GM13977 (cell line): ENCODE results near the gene RASGEF1C.

Experiments
- DNase-seq: peaks from one replicate; pipeline ENCODE4 v3.0.0; 2012; ENCODE audit warnings: low spot score
- in situ Hi-C: fragments of 300-500 bp; cut with MboI; formaldehyde crosslinking; loops from one replicate; pipeline ENCODE4 v1.12.0; 2022; ENCODE audit warnings: low sequenced_read_pairs, low pct_unique_long_range_greater_than_20kb, mixed read lengths, inconsistent platforms; ENCODE audit not compliant: unreplicated experiment
- TF ChIP-seq, protein P1 (sequence below): IDR thresholded peaks from 2 replicates; pipeline ENCODE4 v1.5.1; 2012; ENCODE audit warnings: mild to moderate bottlenecking, control low read depth; ENCODE audit not compliant: insufficient read depth; ENCODE audit errors: extremely low read depth, missing control alignments

RASGEF1C gene

DNA sequence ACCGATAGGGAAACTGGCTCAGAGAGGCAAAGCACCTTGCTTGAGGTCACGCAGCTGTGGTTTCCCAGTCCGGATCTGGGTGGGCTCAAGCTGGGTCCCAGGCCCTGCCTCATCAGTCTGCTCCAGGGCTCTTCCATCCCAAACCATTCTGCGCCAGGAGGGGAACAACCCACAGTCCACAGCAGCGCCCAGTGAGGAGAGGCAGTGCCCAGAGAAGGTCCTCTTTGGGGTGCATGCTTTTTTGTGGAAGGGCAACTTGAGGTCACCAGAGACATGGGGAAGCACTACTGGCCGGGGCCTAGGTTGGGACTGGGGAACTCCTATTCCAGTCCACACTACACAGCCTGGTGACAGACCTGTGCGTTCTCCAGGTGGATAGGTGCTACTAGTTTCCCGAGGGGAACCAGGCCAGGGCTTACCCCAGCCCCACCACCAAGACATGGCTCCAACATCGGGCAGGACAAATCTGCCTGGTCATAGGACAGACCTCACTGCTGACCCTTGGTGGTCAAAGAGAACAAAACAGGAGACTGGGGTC, 75.0 kb downstream of the RASGEF1C start:
- DNase-seq = no peak
- TF ChIP-seq, protein P1, sequence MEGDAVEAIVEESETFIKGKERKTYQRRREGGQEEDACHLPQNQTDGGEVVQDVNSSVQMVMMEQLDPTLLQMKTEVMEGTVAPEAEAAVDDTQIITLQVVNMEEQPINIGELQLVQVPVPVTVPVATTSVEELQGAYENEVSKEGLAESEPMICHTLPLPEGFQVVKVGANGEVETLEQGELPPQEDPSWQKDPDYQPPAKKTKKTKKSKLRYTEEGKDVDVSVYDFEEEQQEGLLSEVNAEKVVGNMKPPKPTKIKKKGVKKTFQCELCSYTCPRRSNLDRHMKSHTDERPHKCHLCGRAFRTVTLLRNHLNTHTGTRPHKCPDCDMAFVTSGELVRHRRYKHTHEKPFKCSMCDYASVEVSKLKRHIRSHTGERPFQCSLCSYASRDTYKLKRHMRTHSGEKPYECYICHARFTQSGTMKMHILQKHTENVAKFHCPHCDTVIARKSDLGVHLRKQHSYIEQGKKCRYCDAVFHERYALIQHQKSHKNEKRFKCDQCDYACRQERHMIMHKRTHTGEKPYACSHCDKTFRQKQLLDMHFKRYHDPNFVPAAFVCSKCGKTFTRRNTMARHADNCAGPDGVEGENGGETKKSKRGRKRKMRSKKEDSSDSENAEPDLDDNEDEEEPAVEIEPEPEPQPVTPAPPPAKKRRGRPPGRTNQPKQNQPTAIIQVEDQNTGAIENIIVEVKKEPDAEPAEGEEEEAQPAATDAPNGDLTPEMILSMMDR = no peak
- in situ Hi-C loops = no loop called here

DNA sequence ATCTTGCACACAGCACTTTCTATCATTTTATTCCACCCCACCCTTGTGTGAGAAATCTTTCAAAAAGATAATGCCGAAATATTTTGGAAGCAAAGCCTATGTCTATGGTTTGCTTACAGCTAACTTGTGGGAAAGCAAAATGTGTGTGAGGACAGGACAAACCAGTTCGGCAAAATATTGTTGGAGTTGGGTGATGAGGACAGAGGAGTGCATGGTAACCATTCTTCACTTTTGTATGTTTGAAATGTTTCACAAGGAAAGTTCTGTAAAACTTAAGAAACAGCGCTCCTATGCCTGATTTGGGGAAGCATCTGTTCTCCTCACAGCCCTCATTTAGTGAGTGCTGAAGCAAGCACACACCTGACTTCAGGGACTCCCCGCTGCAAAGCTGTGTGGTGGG, 75.5 kb downstream of the RASGEF1C start:
- in situ Hi-C loops = no loop called here
- DNase-seq = no peak

DNA sequence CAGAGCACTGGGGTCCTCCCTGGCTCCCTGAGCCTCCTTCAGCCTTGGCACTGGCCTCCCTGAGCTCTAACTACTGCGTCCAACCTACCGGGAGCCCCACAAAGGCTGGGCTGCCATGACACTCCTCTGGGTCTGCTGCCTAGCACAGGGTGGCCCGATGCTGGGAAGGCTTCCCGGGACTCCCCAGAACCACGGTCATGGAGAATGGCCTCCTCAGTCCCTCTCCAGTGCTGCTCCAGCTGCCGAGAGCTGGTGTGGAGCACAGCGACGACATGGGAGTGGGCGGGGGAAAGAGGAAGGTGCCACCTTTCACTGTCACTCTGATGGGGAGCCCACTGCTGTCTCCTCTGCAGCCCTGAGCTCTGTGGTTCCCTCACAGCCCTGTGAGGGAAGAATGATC, 76.0 kb downstream of the RASGEF1C start:
- DNase-seq = no peak
- in situ Hi-C loops = no loop called here
- TF ChIP-seq, protein P1 = no peak

More for the DNA sequence above, 75.5 kb downstream of the RASGEF1C start:
- TF ChIP-seq, protein P1 = no peak

DNA sequence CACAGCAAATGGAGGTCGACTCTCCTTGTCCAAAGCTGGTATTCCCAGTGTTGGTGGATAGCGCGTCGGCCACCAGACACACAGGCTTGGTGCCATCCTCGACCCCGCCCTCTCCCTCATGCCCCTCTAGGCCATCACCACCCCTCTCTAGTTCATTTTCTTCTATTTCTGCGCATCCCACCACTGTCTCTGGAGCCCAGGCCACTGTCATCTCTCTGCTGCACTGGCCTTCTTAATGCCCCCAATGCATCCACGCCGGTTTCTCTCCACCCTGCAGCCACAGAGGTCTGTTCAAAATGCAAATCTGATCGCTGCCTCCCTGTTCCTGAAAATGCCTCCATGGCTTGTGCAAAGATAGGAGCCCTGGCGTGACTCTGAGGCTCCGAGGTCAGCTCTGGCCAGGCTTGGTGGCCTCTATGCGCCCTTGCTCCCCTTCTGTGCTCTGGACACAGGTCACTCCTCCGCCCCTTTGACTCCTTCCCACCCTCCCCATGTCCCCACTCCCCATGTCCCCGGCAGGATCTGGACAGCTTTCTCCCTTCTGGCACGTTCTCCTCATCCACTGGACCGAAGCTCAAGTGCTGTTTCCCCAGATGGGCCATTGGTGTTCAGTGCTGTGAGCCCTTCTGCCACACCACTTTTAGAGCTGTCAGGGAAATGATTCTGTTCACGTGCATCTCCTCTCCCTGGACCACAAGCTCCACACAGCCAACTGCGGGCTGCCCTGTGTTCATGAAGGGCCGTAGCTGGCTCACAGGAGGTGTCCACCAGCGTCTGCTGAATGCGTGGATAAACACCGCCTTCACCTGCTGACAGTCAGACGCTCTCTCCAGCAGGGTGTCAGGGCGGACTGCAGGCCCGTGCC, 77.9 kb downstream of the RASGEF1C start:
- in situ Hi-C loops = no loop called here
- TF ChIP-seq, protein P1 = no peak
- no peak for DNase-seq

DNA sequence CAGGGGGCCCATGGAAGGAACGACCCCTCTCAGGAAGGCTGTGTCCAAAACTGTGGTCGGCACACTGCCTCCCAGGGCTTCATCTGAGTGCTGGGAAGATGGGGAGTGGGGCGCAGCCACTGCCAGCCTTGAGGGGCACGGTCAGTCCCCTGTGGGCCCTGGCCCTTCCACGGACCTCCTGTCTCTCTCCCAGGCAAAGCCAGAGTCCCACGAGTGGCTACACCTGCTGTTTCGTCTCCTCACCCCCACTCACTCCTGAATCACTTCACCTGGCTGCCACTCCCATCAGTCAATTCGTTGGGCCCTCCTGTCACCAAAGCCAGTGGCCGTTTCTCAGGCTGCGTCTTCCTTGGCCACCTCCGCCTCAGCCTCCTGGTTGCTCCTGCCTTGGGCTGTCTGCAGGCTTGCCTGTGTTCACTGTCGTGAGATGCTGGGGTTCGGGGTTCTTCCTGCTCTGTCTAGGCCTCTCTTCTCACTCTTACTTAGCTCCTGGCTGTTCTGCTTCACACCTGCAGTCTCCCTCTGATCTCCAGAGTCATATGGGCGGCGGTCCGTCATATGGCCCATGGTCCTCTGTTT, 78.6 kb downstream of the RASGEF1C start:
- TF ChIP-seq, protein P1 = no peak
- no peak for DNase-seq
- in situ Hi-C loops = no loop called here

DNA sequence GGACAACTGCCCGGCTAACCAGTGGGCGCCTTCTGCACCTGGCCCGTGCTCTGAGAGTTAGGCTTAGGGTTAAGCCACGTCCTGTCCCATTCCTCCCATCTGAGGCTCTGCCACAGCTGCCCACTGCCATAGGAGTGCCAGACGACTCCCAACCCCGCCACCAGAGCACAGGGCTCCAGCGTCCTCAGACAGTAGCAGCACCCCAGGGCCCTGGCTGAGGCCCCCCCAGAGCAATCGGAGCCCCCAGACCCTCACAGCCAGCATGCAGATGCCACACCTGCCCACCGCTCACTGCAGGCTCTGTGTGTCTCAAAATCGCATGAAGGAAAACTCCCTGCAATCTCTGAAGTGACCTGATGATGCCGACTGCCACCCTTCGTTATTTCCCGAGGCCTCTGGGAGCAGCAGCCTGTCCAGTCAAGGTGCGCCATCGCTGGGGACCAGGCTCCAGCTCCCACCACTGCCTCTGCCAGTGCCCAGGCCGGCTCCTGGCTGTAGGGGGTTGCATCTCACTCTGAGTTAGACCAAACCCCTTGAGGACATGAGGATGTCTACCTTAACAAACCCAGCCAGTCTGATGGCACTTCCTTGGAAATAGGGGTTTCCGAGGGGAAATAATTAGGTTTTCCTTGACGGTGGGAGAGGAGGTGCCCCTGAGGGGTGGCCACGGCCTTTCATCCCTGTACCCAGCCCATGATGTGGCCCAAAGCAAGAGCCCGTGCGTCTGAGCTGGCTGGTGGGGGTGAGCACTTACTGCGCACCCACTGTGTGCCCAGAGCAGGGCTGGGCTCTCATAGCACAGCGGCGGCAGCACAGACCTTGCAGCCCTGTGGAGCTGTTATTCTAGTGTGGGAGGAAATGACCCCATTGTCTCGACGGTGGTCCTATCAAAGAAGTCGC, 79.5 kb downstream of the RASGEF1C start:
- peak; percentile 12 for DNase-seq
- TF ChIP-seq, protein P1 = no peak
- in situ Hi-C loops = no loop called here
